PC-9 (cell line): ENCODE data around the gene SBF1. TPM values are rescaled to one million over a fixed set of nuclear protein-coding genes. Genes with fewer than 3 reads are reported as not detected.

Experiments
- BruUV-seq: library from RNA; stranded (reverse); fragments of 400-500 nt; replicated peaks from 2 replicates; lab custom pipeline; 2021; lab: Mats Ljungman, UMichigan
- CTCF ChIA-PET: fragments of 300-600 bp; sonication (Branson Sonifier 250); formaldehyde crosslinking; loops from one replicate; lab custom pipeline; 2022; ENCODE audit warnings: antibody characterized with exemption; lab: Charles Lee
- POLR2A ChIA-PET: fragments of 300-600 bp; sonication (Branson Sonifier 250); formaldehyde crosslinking; loops from one replicate; lab custom pipeline; 2022; ENCODE audit warnings: antibody characterized with exemption; ENCODE audit not compliant: unreplicated experiment; lab: Charles Lee
- DNase-seq, 2 experiments: peaks; one replicate each; pipeline versions ENCODE4 v3.0.0 to v3.0.0-alpha.2; 2015 to 2022; ENCODE audit warnings: mixed read lengths in 1 of 2
- H2AFZ ChIP-seq: fragments of 200-600 bp; sonication (generic); 2 replicates; pipeline ENCODE4 v1.8.1; 2017; ENCODE audit warnings: antibody characterized with exemption
- H3F3A ChIP-seq: fragments of 200-600 bp; sonication (generic); 2 replicates; pipeline ENCODE4 v1.8.1; 2017; ENCODE audit warnings: antibody characterized with exemption, mild to moderate bottlenecking, low read depth; ENCODE audit not compliant: insufficient read depth
- H3K27ac ChIP-seq: fragments of 200-600 bp; sonication (generic); 2 replicates; pipeline ENCODE4 v1.6.1; 2016; ENCODE audit warnings: mixed run types
- H3K27me3 ChIP-seq: fragments of 200-600 bp; sonication (generic); 2 replicates; pipeline ENCODE4 v1.6.1; 2016; ENCODE audit warnings: low read depth, mixed run types; ENCODE audit not compliant: insufficient read depth
- H3K36me3 ChIP-seq: fragments of 200-600 bp; sonication (generic); 2 replicates; pipeline ENCODE4 v1.6.1; 2016; ENCODE audit warnings: low read depth, mixed run types
- H3K4me1 ChIP-seq: fragments of 200-600 bp; sonication (generic); replicated peaks from 2 replicates; pipeline ENCODE4 v1.6.1; 2016; ENCODE audit warnings: mixed run types; ENCODE audit not compliant: insufficient read depth
- H3K4me2 ChIP-seq: fragments of 200-600 bp; sonication (generic); 2 replicates; pipeline ENCODE4 v1.6.1; 2017; ENCODE audit warnings: mixed run types
- H3K4me3 ChIP-seq: fragments of 200-600 bp; sonication (generic); 2 replicates; pipeline ENCODE4 v1.6.1; 2016; ENCODE audit warnings: mixed run types
- H3K79me2 ChIP-seq: fragments of 200-600 bp; sonication (generic); 2 replicates; pipeline ENCODE4 v1.6.1; 2017; ENCODE audit warnings: low read depth, mixed run types
- H3K9me2 ChIP-seq: fragments of 200-600 bp; sonication (generic); 2 replicates; pipeline ENCODE4 v1.8.1; 2017; ENCODE audit warnings: mild to moderate bottlenecking; ENCODE audit not compliant: insufficient read depth
- H3K9me3 ChIP-seq: fragments of 200-600 bp; sonication (generic); 2 replicates; pipeline ENCODE4 v1.8.1; 2016; ENCODE audit warnings: low read depth; ENCODE audit not compliant: insufficient read depth
- H4K20me1 ChIP-seq: fragments of 200-600 bp; sonication (generic); 2 replicates; pipeline ENCODE4 v1.8.1; 2017; ENCODE audit not compliant: insufficient read depth
- EZH2 ChIP-seq: fragments of 200-600 bp; sonication (generic); IDR thresholded peaks from 2 replicates; pipeline ENCODE4 v1.8.0; 2017; ENCODE audit warnings: antibody characterized with exemption, low read depth
- intact Hi-C: fragments of 100-400 bp; cut with micrococcal nuclease; formaldehyde crosslinking; loops from one replicate; pipeline ENCODE4 v1.10.0; 2022; ENCODE audit not compliant: unreplicated experiment
- total RNA-seq: library from RNA; stranded (reverse); gene quantifications from 2 replicates; pipeline ENCODE4 v1.2.3, GENCODE V29; 2021
- TF ChIP-seq, protein P1 (sequence below): fragments of 200-600 bp; sonication (generic); conservative IDR thresholded peaks from 2 replicates; pipeline ENCODE4 v1.6.1; 2017; ENCODE audit warnings: mixed run types, antibody characterized with exemption, mild to moderate bottlenecking, moderate library complexity

The SBF1 gene
- total RNA-seq, 1 experiment from 2014 or later = 85.2 TPM

DNA sequence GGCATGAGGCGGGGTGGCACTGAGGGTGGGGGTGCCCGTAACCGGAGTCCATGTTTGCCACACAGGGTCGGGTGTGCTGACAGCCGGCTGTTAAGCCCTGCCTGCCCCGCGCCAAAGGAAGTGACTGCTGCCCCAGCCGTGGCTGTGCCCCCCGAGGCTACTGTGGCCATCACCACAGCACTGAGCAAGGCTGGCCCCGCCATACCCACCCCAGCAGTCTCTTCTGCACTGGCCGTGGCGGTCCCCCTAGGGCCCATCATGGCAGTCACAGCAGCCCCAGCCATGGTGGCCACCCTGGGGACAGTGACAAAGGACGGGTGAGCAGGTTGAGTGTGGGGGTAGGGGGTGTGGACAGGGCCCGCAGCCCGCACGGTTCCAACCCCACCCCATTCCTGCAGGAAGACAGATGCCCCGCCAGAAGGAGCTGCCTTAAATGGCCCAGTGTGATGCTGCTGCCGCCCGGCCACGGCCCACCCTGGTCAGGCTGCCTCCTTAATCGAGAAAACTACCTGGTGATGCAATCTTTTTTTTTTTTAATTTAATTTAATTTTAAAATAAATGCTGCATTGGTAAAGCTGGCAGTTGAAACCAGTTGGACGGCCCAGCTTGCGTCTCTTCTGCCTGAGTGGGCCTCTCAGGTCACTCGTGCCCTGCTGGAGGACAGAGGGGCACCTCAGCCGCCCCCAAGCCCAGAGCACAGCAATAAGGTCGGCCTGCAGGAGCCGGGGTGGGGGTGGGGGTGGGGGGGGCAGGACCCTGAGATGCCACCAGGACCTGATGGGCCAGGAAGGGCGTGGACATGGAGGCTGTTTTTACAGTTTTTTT lies 30.8 kb downstream of the SBF1 start:
- no peaks in the 10 kb centered on the region for H3K9me2 ChIP-seq
- peaks cover 14% of the 10 kb centered on the region for H3K4me1 ChIP-seq
- CTCF ChIA-PET = interaction anchor here (0.5 kb wide), 1 partner anchor 55 kb away, joined by 18 read pairs; no protein-coding TSS in a partner anchor
- H3F3A ChIP-seq = peaks cover 66% of the 10 kb centered on the region
- intact Hi-C loops = loop anchor here (5.0 kb wide), 1 partner anchor 53 kb away; no protein-coding TSS in a partner anchor
- DNase-seq = no peak
- H3K79me2 ChIP-seq = no peaks in the 10 kb centered on the region
- H3K4me2 ChIP-seq = no peak overlapping the region
- no peaks in the 10 kb centered on the region for H3K9me3 ChIP-seq
- no peak overlapping the region for H3K27ac ChIP-seq
- peaks cover 65% of the 10 kb centered on the region for H4K20me1 ChIP-seq
- POLR2A ChIA-PET = no interaction called here
- H3K4me3 ChIP-seq = no peak overlapping the region
- BruUV-seq = no TSS peak
- no peaks in the 10 kb centered on the region for H3K27me3 ChIP-seq
- TF ChIP-seq, protein P1, sequence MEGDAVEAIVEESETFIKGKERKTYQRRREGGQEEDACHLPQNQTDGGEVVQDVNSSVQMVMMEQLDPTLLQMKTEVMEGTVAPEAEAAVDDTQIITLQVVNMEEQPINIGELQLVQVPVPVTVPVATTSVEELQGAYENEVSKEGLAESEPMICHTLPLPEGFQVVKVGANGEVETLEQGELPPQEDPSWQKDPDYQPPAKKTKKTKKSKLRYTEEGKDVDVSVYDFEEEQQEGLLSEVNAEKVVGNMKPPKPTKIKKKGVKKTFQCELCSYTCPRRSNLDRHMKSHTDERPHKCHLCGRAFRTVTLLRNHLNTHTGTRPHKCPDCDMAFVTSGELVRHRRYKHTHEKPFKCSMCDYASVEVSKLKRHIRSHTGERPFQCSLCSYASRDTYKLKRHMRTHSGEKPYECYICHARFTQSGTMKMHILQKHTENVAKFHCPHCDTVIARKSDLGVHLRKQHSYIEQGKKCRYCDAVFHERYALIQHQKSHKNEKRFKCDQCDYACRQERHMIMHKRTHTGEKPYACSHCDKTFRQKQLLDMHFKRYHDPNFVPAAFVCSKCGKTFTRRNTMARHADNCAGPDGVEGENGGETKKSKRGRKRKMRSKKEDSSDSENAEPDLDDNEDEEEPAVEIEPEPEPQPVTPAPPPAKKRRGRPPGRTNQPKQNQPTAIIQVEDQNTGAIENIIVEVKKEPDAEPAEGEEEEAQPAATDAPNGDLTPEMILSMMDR = no peak
- TF ChIP-seq EZH2 = no peak
- H3K36me3 ChIP-seq = peaks cover 26% of the 10 kb centered on the region; the same call in 1 of the 2 replicates
- H2AFZ ChIP-seq = no peak overlapping the region

DNA sequence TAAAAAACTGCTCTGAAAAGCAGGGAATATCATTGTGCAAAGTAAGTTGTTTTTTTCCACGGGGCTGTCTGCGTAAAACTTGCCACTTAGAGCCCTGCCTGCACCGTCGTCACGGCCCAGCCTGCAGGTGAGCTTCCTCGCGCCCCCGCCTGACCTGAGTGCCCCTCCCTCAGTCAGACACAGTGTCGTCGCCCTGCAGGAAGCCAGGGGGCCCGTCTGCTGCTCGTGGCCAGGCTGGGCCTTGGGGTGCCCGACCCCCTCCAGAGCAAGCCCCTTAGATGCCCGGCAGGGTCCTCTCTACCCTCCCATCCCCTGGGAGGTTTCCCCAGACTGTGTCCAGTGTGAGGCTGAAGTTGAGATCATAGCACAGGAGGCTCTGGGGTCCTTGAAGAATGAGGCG lies 31.6 kb downstream of the SBF1 start:
- no peaks in the 10 kb centered on the region for H3K79me2 ChIP-seq
- no peak overlapping the region for H3K4me3 ChIP-seq
- H2AFZ ChIP-seq = no peak overlapping the region
- ChIA-PET POLR2A (no interaction called here), CTCF (interaction anchor here (0.6 kb wide), 1 partner anchor 88 kb away, joined by 3 read pairs; no protein-coding TSS in a partner anchor)
- H3K4me1 ChIP-seq = peaks cover 14% of the 10 kb centered on the region
- peaks cover 58% of the 10 kb centered on the region for H3F3A ChIP-seq
- H3K9me3 ChIP-seq = no peaks in the 10 kb centered on the region
- intact Hi-C loops = loop anchor here (5.0 kb wide), 1 partner anchor 54 kb away; no protein-coding TSS in a partner anchor
- H3K27me3 ChIP-seq = no peaks in the 10 kb centered on the region
- no peak overlapping the region for H3K4me2 ChIP-seq
- no peak for DNase-seq
- peaks cover 24% of the 10 kb centered on the region; the same call in 1 of the 2 replicates for H3K36me3 ChIP-seq
- BruUV-seq = no TSS peak
- no peaks in the 10 kb centered on the region for H3K9me2 ChIP-seq
- H4K20me1 ChIP-seq = peaks cover 58% of the 10 kb centered on the region
- H3K27ac ChIP-seq = no peak overlapping the region
- TF ChIP-seq EZH2 = no peak
- TF ChIP-seq, protein P1 = no peak

DNA sequence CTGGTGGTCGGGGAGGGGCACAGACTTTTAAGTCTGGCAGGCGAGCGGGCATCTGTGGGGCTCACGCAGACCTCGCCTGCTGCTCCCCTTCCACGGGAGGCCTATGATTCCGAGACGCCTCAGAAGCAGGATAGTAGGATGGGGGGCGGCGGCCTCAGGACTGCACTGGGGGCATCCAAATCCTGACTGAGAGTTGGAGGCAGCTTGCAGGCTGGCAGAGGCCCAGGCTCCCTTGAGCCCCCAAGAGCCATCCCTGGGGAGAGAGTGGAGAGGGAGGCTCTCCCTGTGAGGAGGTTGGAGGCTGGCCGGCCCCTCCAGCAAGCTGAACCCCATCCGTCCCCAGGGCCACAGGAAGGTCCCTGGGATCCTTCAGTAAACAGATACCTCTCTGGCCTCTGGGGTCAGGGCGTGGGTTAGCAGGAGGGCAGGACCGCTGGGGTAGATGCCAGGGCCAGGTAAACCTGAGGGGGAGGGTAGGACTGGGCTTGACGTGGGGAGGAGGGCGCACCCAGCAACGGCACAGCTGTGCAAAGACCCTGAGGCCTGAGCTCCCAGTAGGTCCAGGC lies 33.3 kb downstream of the SBF1 start:
- Histone ChIP-seq H3K4me1 (peaks cover 14% of the 10 kb centered on the region), H2AFZ (no peak overlapping the region), H3K9me2 (no peaks in the 10 kb centered on the region), H3F3A (peaks cover 48% of the 10 kb centered on the region), H3K9me3 (no peaks in the 10 kb centered on the region), H3K4me2 (no peak overlapping the region), H3K4me3 (no peak overlapping the region), H3K79me2 (no peaks in the 10 kb centered on the region), H3K36me3 (peaks cover 23% of the 10 kb centered on the region; the same call in 1 of the 2 replicates), H3K27me3 (no peaks in the 10 kb centered on the region), H3K27ac (no peak overlapping the region), H4K20me1 (peaks cover 51% of the 10 kb centered on the region)
- ChIA-PET CTCF (no interaction called here), POLR2A (interaction anchor here (0.6 kb wide), 2 partner anchors 176 to 594 kb away, joined by 7 to 8 read pairs; no protein-coding TSS in a partner anchor)
- TF ChIP-seq EZH2 = no peak
- TF ChIP-seq, protein P1 = no peak
- DNase-seq = no peak
- no TSS peak for BruUV-seq
- intact Hi-C loops = loop anchor here (5.0 kb wide), 1 partner anchor 56 kb away; no protein-coding TSS in a partner anchor
